IMR-90 (cell line): Measurements from ENCODE around the gene PIKFYVE.

ENCODE experiments used
- BHLHE40 ChIP-seq: fragments of 150-350 bp; IDR thresholded peaks from 2 replicates; pipeline ENCODE4 v1.6.1; 2016; ENCODE audit warnings: mild to moderate bottlenecking, low read depth, low read length
- CEBPB ChIP-seq: IDR thresholded peaks from 2 replicates; pipeline ENCODE4 v1.6.1; 2012; ENCODE audit warnings: low read depth, low read length, improper control_type of control experiment
- CTCF ChIP-seq: conservative IDR thresholded peaks from 2 replicates; pipeline ENCODE4 v1.5.1; 2012; ENCODE audit warnings: mild to moderate bottlenecking, low read depth, low read length, improper control_type of control experiment
- ELK1 ChIP-seq: fragments of 150-350 bp; IDR thresholded peaks from 2 replicates; pipeline ENCODE4 v1.6.1; 2016; ENCODE audit warnings: low read depth, mild to moderate bottlenecking, low read length, moderate library complexity, borderline replicate concordance
- MXI1 ChIP-seq: IDR thresholded peaks from 2 replicates; pipeline ENCODE4 v1.6.1; 2012; ENCODE audit warnings: low read depth, mild to moderate bottlenecking, low read length, moderate library complexity, borderline replicate concordance
- POLR2A ChIP-seq: IDR thresholded peaks from 2 replicates; pipeline ENCODE4 v1.6.1; 2012; ENCODE audit warnings: mild to moderate bottlenecking, low read depth, low read length
- RAD21 ChIP-seq: IDR thresholded peaks from 2 replicates; pipeline ENCODE4 v1.6.1; 2012; ENCODE audit warnings: low read length, improper control_type of control experiment
- RCOR1 ChIP-seq: IDR thresholded peaks from 2 replicates; pipeline ENCODE4 v1.6.1; 2012; ENCODE audit warnings: mild to moderate bottlenecking, low read length, improper control_type of control experiment; ENCODE audit not compliant: insufficient replicate concordance
- RFX5 ChIP-seq: IDR thresholded peaks from 2 replicates; pipeline ENCODE4 v1.8.0; 2012; ENCODE audit warnings: low read depth, mild to moderate bottlenecking, low read length, moderate library complexity
- SMC3 ChIP-seq: fragments of 150-350 bp; IDR thresholded peaks from 2 replicates; pipeline ENCODE4 v1.6.1; 2016; ENCODE audit warnings: low read depth, mild to moderate bottlenecking, antibody characterized with exemption, low read length, moderate library complexity
- USF2 ChIP-seq: fragments of 150-350 bp; IDR thresholded peaks from 2 replicates; pipeline ENCODE4 v1.6.1; 2017; ENCODE audit warnings: mild to moderate bottlenecking, antibody characterized with exemption, low read length, low read depth

- no peak for TF ChIP-seq CTCF
- TF ChIP-seq SMC3 = no peak
- TF ChIP-seq CEBPB = no peak
- TF ChIP-seq USF2 = no peak
- no peak for TF ChIP-seq BHLHE40
- no peak for TF ChIP-seq MXI1
- TF ChIP-seq ELK1 = no peak
- TF ChIP-seq POLR2A = no peak
- no peak for TF ChIP-seq RAD21
- no peak for TF ChIP-seq RFX5
- TF ChIP-seq RCOR1 = no peak
Observed at GRCh38 chr2:208375491-208376068, 109.5 kb downstream of the PIKFYVE start.
